Chondrocyte (in vitro differentiated cells): ENCODE results near the gene HACL1. TPM values are rescaled to one million over a fixed set of nuclear protein-coding genes. Genes with fewer than 3 reads are reported as not detected.
A peak's percentile ranks its signal among the peaks of the same experiment; 100 is the strongest.

Source experiments
- DNase-seq: peaks from one replicate; pipeline ENCODE4 v3.0.0; 2021; ENCODE audit warnings: mixed read lengths, low spot score
- H3K27ac Mint-ChIP-seq: one replicate; pipeline ENCODE4 v1.8.0; 2021; ENCODE audit warnings: mild to moderate bottlenecking, moderate library complexity, mixed read lengths; ENCODE audit not compliant: unreplicated experiment
- H3K27me3 Mint-ChIP-seq: 2 replicates; pipeline ENCODE4 v1.8.0; 2021; ENCODE audit warnings: low read depth, mixed read lengths
- H3K36me3 Mint-ChIP-seq: 2 replicates; pipeline ENCODE4 v1.8.0; 2021; ENCODE audit warnings: low read depth, mixed read lengths
- H3K4me1 Mint-ChIP-seq: 2 replicates; pipeline ENCODE4 v1.8.0; 2021; ENCODE audit warnings: low read depth, mild to moderate bottlenecking, mixed read lengths
- H3K4me3 Mint-ChIP-seq: one replicate; pipeline ENCODE4 v1.8.0; 2021; ENCODE audit warnings: mild to moderate bottlenecking, moderate library complexity, mixed read lengths; ENCODE audit not compliant: unreplicated experiment
- H3K9me3 Mint-ChIP-seq: 2 replicates; pipeline ENCODE4 v1.8.0; 2021; ENCODE audit warnings: low read depth, mixed read lengths
- total RNA-seq: library from RNA; stranded (reverse); gene quantifications from 3 replicates; pipeline ENCODE4 v1.2.1, GENCODE V29; 2021
- TF ChIP-seq, protein P1 (sequence below): fragments of 200-600 bp; sonication (generic); IDR thresholded peaks from 2 replicates; pipeline ENCODE4 v1.5.0; 2021; ENCODE audit warnings: antibody characterized with exemption, mild to moderate bottlenecking, moderate library complexity

The HACL1 gene
- total RNA-seq, 1 donor from 2014 or later = 16.9 TPM

- peak overlapping the region; percentile 99 for H3K27ac Mint-ChIP-seq
- H3K4me1 Mint-ChIP-seq = peaks cover 61% of the 10 kb centered on the region
- no peaks in the 10 kb centered on the region for H3K27me3 Mint-ChIP-seq
- H3K9me3 Mint-ChIP-seq = peaks cover 5% of the 10 kb centered on the region
- H3K4me3 Mint-ChIP-seq = peak overlapping the region; percentile 42
- peaks cover 2% of the 10 kb centered on the region for H3K36me3 Mint-ChIP-seq
- TF ChIP-seq, protein P1, sequence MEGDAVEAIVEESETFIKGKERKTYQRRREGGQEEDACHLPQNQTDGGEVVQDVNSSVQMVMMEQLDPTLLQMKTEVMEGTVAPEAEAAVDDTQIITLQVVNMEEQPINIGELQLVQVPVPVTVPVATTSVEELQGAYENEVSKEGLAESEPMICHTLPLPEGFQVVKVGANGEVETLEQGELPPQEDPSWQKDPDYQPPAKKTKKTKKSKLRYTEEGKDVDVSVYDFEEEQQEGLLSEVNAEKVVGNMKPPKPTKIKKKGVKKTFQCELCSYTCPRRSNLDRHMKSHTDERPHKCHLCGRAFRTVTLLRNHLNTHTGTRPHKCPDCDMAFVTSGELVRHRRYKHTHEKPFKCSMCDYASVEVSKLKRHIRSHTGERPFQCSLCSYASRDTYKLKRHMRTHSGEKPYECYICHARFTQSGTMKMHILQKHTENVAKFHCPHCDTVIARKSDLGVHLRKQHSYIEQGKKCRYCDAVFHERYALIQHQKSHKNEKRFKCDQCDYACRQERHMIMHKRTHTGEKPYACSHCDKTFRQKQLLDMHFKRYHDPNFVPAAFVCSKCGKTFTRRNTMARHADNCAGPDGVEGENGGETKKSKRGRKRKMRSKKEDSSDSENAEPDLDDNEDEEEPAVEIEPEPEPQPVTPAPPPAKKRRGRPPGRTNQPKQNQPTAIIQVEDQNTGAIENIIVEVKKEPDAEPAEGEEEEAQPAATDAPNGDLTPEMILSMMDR = no peak
- no peak for DNase-seq
These were observed 44.6 kb upstream of the HACL1 start for GRCh38 chr3:15645740-15646501.

DNA sequence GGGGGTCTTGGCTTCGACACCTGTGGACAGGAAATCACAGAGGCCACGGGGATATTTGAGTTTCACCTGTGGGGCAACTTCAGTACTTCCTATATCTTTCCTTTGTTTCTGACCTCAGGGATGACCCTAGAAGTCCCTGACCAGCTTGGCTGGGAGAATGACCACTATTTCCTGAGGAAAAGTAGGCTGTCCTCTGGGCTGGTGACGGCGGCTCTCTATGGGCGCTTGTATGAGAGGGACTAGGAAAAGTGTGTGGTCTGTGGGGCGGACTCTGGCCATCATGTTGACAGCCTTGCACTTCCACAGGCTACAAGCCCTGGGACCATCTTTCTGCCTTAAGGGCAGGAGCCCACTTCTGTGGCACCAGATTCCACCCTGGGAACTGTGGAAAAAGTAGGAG lies 43.9 kb upstream of the HACL1 start:
- no peak for DNase-seq
- peak overlapping the region; percentile 99 for H3K27ac Mint-ChIP-seq
- peaks cover 2% of the 10 kb centered on the region for H3K36me3 Mint-ChIP-seq
- H3K4me3 Mint-ChIP-seq = no peak overlapping the region
- peaks cover 5% of the 10 kb centered on the region for H3K9me3 Mint-ChIP-seq
- TF ChIP-seq, protein P1 = no peak
- H3K27me3 Mint-ChIP-seq = no peaks in the 10 kb centered on the region
- peaks cover 64% of the 10 kb centered on the region for H3K4me1 Mint-ChIP-seq

- H3K27me3 Mint-ChIP-seq = no peaks in the 10 kb centered on the region
- H3K4me1 Mint-ChIP-seq = peaks cover 68% of the 10 kb centered on the region
- TF ChIP-seq, protein P1 = no peak
- H3K9me3 Mint-ChIP-seq = no peaks in the 10 kb centered on the region
- DNase-seq = no peak
- peaks cover 2% of the 10 kb centered on the region for H3K36me3 Mint-ChIP-seq
- H3K4me3 Mint-ChIP-seq = no peak overlapping the region
- H3K27ac Mint-ChIP-seq = peak overlapping the region; percentile 43
These were observed 37.5 kb upstream of the HACL1 start for GRCh38 chr3:15638891-15639262.

- no peaks in the 10 kb centered on the region for H3K27me3 Mint-ChIP-seq
- peaks cover 73% of the 10 kb centered on the region for H3K4me1 Mint-ChIP-seq
- H3K9me3 Mint-ChIP-seq = no peaks in the 10 kb centered on the region
- peak overlapping the region; percentile 85 for H3K27ac Mint-ChIP-seq
- no peak overlapping the region for H3K4me3 Mint-ChIP-seq
- TF ChIP-seq, protein P1 = no peak
- H3K36me3 Mint-ChIP-seq = peaks cover 2% of the 10 kb centered on the region
- DNase-seq = no peak
These were observed 37.0 kb upstream of the HACL1 start for GRCh38 chr3:15638193-15638890.

DNA sequence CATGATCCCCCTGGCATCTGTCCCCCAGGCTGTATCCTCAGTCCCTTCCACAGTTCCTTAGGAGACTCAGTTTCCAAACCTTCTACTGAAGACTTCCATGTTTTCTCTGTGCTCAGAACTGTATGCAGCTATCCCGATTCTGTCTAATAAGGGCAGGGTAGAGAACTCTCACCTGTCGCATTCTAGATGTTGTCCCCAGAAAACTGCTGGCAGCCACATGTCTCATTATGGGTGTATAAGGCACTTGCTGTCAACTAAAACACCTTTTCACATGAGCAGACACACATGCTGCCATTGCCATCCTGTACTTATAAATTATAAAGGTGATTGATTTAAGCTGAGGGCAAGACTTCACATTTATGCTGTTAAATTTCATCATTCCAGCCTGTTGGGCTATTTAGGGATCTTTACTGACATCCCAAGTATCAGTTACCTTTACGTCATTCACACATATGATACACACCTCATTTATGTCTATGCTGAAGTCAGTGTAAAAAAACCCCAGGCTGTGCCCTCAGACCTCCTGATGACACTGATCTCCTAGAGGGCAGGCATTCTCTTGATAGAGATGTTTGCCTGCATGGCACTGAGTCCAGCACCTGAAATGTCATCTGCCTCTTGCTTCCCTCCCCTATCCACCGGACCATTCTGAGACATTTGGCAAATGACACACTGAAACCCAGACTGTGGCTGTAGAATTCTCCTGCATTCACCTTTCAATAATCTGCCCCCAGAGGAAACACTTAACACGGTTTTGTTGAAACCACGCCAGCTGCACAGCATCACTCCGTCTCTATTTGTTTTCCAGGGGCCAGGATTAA lies 36.0 kb upstream of the HACL1 start:
- no peaks in the 10 kb centered on the region for H3K9me3 Mint-ChIP-seq
- no peak for DNase-seq
- H3K27me3 Mint-ChIP-seq = no peaks in the 10 kb centered on the region
- TF ChIP-seq, protein P1 = no peak
- no peaks in the 10 kb centered on the region for H3K36me3 Mint-ChIP-seq
- peaks cover 81% of the 10 kb centered on the region for H3K4me1 Mint-ChIP-seq
- H3K27ac Mint-ChIP-seq = peak overlapping the region; percentile 85
- no peak overlapping the region for H3K4me3 Mint-ChIP-seq
